DND-41 (cell line): ENCODE data around the gene FKBP9.

Experiments
- ATAC-seq: fragments of 200-7000 bp; cut with Tn5 transposase; 3 replicates; pipeline ENCODE4 v1.9.1; 2021; ENCODE audit warnings: low read depth; ENCODE audit not compliant: insufficient read depth
- DNase-seq: peaks from one replicate; pipeline ENCODE4 v3.0.0-alpha.2; 2020
- H2AFZ ChIP-seq: 2 replicates; pipeline ENCODE4 v1.6.0; 2012; ENCODE audit warnings: low read depth, low read length
- H3K27ac ChIP-seq: 2 replicates; pipeline ENCODE4 v1.5.1; 2012; ENCODE audit warnings: low read length, inconsistent platforms
- H3K27me3 ChIP-seq: fragments of 200-600 bp; sonication (generic); 2 replicates; pipeline ENCODE4 v1.6.0; 2012; ENCODE audit warnings: low read length, mild to moderate bottlenecking, inconsistent platforms; ENCODE audit not compliant: insufficient read depth, poor library complexity
- H3K36me3 ChIP-seq: 2 replicates; pipeline ENCODE4 v1.5.1; 2012; ENCODE audit warnings: low read length, inconsistent platforms; ENCODE audit not compliant: insufficient read depth
- H3K4me1 ChIP-seq: 2 replicates; pipeline ENCODE4 v1.5.1; 2012; ENCODE audit warnings: mild to moderate bottlenecking, low read length; ENCODE audit not compliant: insufficient read depth
- H3K4me2 ChIP-seq: 2 replicates; pipeline ENCODE4 v1.6.0; 2012; ENCODE audit warnings: mild to moderate bottlenecking, moderate library complexity, low read length, inconsistent platforms; ENCODE audit not compliant: insufficient read depth
- H3K4me3 ChIP-seq, 2 experiments: fragments of 200-600 bp in 1 of 2; shearing (Covaris generic) in 1 of 2; 2 replicates each; pipeline ENCODE4 v1.5.1; 2012 to 2016; ENCODE audit warnings: inconsistent platforms in 2 of 2, low read length in 2 of 2, mild to moderate bottlenecking in 2 of 2, low read depth in 1 of 2, moderate library complexity in 1 of 2
- H3K79me2 ChIP-seq: 2 replicates; pipeline ENCODE4 v1.6.0; 2012; ENCODE audit warnings: low read length, inconsistent platforms; ENCODE audit not compliant: insufficient read depth
- H3K9ac ChIP-seq: 2 replicates; pipeline ENCODE4 v1.6.0; 2012; ENCODE audit warnings: low read depth, mild to moderate bottlenecking, inconsistent platforms, low read length, moderate library complexity
- H3K9me3 ChIP-seq: 2 replicates; pipeline ENCODE4 v1.5.1; 2012; ENCODE audit warnings: low read length, moderate library complexity, mild to moderate bottlenecking, inconsistent platforms; ENCODE audit not compliant: insufficient read depth, severe bottlenecking
- H4K20me1 ChIP-seq: 2 replicates; pipeline ENCODE4 v1.6.0; 2012; ENCODE audit warnings: low read length; ENCODE audit not compliant: insufficient read depth
- CTCF ChIP-seq: IDR thresholded peaks from 2 replicates; pipeline ENCODE4 v1.5.1; 2012; ENCODE audit warnings: borderline replicate concordance, low read length, moderate library complexity, mild to moderate bottlenecking; ENCODE audit not compliant: poor library complexity, severe bottlenecking; ENCODE audit errors: extremely low read depth
- EZH2 ChIP-seq: IDR thresholded peaks from 3 replicates; pipeline ENCODE4 v1.6.1; 2012; ENCODE audit warnings: borderline replicate concordance, low read depth, mild to moderate bottlenecking, moderate library complexity, low read length, inconsistent platforms; ENCODE audit not compliant: severe bottlenecking

The FKBP9 gene

GRCh38 chr7:33050535-33051318 is 93.5 kb downstream of the FKBP9 start:
- no peaks in the 10 kb centered on the region for H3K9me3 ChIP-seq
- peak; percentile 20 for DNase-seq
- H3K27me3 ChIP-seq = no peaks in the 10 kb centered on the region
- TF ChIP-seq CTCF = peak; percentile 68
- TF ChIP-seq EZH2 = no peak
- peaks cover 100% of the 10 kb centered on the region for H3K79me2 ChIP-seq
- peaks cover 4% of the 10 kb centered on the region; the same call in 1 of the 2 replicates for H3K36me3 ChIP-seq
- no peak overlapping the region for H3K4me3 ChIP-seq
- ATAC-seq = peak; percentile 55
- no peak overlapping the region for H2AFZ ChIP-seq
- no peak overlapping the region for H3K9ac ChIP-seq
- peak overlapping the region; percentile 19; the same call in 1 of the 2 replicates for H3K4me2 ChIP-seq
- H3K27ac ChIP-seq = peak overlapping the region; percentile 48; the same call in 1 of the 2 replicates
- H4K20me1 ChIP-seq = peaks cover 85% of the 10 kb centered on the region
- H3K4me1 ChIP-seq = peaks cover 25% of the 10 kb centered on the region

- Histone ChIP-seq H2AFZ (no peak overlapping the region), H3K27ac (peak overlapping the region; percentile 10; the same call in 1 of the 2 replicates), H3K9me3 (no peaks in the 10 kb centered on the region), H3K79me2 (peaks cover 100% of the 10 kb centered on the region), H3K4me3 (no peak overlapping the region), H3K4me2 (peak overlapping the region; percentile 27; the same call in 1 of the 2 replicates), H3K9ac (no peak overlapping the region), H3K4me1 (peaks cover 31% of the 10 kb centered on the region), H3K36me3 (0 out of 2 replicates have a peak, but pooled peaks cover 4% of the 10 kb centered on the region), H4K20me1 (peaks cover 73% of the 10 kb centered on the region), H3K27me3 (no peaks in the 10 kb centered on the region)
- TF ChIP-seq CTCF (no peak), EZH2 (no peak)
- ATAC-seq (peak; percentile 44; the same call in 2 of the 3 replicates), DNase-seq (no peak)
Observed at GRCh38 chr7:33053721-33054120, 96.5 kb downstream of the FKBP9 start.

GRCh38 chr7:33054261-33054964 is 97.2 kb downstream of the FKBP9 start:
- no peaks in the 10 kb centered on the region for H3K27me3 ChIP-seq
- H3K79me2 ChIP-seq = peaks cover 100% of the 10 kb centered on the region
- H3K4me1 ChIP-seq = peaks cover 36% of the 10 kb centered on the region
- no peak overlapping the region for H2AFZ ChIP-seq
- peaks cover 74% of the 10 kb centered on the region for H4K20me1 ChIP-seq
- ATAC-seq (peak; percentile 80), DNase-seq (no peak)
- H3K4me2 ChIP-seq = peak overlapping the region; percentile 27; the same call in 1 of the 2 replicates
- 0 out of 2 replicates have a peak, but pooled peaks cover 5% of the 10 kb centered on the region for H3K36me3 ChIP-seq
- TF ChIP-seq EZH2 = no peak
- TF ChIP-seq CTCF = no peak
- peak overlapping the region; percentile 46; the same call in 1 of the 2 replicates for H3K27ac ChIP-seq
- no peak overlapping the region for H3K4me3 ChIP-seq
- H3K9ac ChIP-seq = no peak overlapping the region
- no peaks in the 10 kb centered on the region for H3K9me3 ChIP-seq
